Ovary (tissue), 3 donors: ENCODE results near the gene STMP1.

ENCODE experiments used
- POLR2A ChIP-seq: fragments of 450-650 bp; IDR thresholded peaks from one replicate; pipeline ENCODE4 v1.6.1; 2017; ENCODE audit warnings: antibody characterized with exemption, mild to moderate bottlenecking, moderate library complexity
- TF ChIP-seq, protein P1 (sequence below), 3 donors: fragments of 450-650 bp in 2 of 3; fragments of 200-600 bp in 1 of 3; IDR thresholded peaks; one replicate each; pipeline versions ENCODE4 v1.5.1 to v1.8.0; 2016 to 2022; ENCODE audit warnings: antibody characterized with exemption in 3 of 3, mild to moderate bottlenecking in 1 of 3
- donor health status: DM: no; HTN: no; CAD: no.

DNA sequence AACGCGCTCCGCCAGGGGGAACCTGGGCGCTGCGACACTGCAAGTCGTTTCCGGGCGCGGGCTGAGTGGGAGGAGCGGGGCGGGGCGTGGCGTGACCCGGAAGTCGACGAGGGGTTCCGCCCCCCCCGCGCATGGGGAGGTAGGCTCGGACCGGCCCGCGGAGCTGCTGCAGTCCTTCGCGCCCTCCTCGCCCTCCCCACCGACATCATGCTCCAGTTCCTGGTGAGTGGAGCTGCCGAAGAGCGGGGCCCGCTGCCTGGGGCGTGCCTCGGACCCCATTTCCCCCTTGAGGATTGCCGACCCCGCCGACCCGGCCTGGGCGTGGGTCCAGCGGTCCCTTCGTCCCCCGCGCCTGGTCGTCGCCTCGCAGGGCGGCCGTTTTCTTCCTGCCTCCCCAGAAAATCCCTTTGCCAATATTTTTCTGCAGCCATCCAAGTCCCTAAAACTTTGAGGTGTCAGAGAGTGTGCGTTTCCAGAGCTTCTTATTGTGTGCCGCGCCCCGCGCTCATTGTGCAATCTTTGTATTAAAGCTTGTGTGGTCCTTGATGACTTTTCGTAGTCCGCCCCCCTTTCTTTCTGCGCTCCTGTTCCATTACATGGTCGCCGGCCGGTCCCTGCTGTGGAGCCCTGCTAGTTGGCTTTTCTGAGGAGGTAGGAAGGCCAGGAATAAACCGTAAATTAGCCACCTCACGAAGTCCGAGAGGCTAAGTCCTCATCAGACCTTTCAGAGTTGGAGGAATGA, at the start of gene STMP1:
- TF ChIP-seq, protein P1, sequence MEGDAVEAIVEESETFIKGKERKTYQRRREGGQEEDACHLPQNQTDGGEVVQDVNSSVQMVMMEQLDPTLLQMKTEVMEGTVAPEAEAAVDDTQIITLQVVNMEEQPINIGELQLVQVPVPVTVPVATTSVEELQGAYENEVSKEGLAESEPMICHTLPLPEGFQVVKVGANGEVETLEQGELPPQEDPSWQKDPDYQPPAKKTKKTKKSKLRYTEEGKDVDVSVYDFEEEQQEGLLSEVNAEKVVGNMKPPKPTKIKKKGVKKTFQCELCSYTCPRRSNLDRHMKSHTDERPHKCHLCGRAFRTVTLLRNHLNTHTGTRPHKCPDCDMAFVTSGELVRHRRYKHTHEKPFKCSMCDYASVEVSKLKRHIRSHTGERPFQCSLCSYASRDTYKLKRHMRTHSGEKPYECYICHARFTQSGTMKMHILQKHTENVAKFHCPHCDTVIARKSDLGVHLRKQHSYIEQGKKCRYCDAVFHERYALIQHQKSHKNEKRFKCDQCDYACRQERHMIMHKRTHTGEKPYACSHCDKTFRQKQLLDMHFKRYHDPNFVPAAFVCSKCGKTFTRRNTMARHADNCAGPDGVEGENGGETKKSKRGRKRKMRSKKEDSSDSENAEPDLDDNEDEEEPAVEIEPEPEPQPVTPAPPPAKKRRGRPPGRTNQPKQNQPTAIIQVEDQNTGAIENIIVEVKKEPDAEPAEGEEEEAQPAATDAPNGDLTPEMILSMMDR (IDR thresholded peaks at IDR 0.05): peak in 1 of 3 donors; percentile 77
- TF ChIP-seq POLR2A: peak; percentile 85
